GM12874 (cell line): ENCODE measurements around the gene ALS2.

Source experiments
- TF ChIP-seq, protein P1 (sequence below): IDR thresholded peaks from 2 replicates; pipeline ENCODE4 v1.5.1; 2011; ENCODE audit warnings: low read depth, mild to moderate bottlenecking, control low read depth, low read length, moderate library complexity; ENCODE audit not compliant: insufficient read depth

ALS2 gene

DNA sequence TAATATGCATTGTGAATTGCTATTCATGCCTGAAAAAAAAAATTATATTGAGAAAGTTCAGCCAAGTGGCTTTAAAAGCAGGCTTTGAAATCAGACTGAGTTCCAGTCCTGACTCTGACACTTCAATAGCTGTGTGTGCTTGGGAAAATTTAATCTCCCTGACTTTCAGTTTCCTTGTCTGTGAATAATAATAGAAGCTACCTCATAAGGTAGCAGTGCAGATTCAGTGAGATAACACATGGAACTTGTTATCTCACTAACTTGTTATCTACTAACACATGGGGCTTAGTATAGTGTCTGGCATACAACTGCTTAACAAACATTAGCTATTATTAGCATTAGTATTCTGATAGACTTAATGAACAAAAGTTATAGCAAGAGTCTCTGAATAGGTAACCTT is 14.9 kb downstream of the ALS2 start:
- TF ChIP-seq, protein P1, sequence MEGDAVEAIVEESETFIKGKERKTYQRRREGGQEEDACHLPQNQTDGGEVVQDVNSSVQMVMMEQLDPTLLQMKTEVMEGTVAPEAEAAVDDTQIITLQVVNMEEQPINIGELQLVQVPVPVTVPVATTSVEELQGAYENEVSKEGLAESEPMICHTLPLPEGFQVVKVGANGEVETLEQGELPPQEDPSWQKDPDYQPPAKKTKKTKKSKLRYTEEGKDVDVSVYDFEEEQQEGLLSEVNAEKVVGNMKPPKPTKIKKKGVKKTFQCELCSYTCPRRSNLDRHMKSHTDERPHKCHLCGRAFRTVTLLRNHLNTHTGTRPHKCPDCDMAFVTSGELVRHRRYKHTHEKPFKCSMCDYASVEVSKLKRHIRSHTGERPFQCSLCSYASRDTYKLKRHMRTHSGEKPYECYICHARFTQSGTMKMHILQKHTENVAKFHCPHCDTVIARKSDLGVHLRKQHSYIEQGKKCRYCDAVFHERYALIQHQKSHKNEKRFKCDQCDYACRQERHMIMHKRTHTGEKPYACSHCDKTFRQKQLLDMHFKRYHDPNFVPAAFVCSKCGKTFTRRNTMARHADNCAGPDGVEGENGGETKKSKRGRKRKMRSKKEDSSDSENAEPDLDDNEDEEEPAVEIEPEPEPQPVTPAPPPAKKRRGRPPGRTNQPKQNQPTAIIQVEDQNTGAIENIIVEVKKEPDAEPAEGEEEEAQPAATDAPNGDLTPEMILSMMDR = no peak

DNA sequence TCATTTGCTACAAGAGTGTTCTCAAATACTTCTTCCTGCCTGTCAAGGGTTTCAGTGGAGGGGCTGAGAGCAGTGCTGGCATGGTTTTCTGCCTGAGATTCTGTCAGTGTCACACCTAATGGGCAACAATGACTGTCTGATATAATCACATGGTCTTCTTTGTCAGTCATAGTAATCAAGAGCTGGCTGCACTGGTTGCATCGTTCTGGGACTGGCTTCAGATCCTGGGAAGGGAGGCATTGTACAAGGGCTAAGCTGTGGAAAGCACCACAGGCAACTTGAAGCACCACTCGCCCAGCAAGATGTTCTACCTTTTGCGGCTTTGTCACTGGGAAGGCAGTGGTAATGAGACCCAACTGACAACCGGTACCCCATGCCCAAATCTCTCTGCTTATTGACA is 19.6 kb downstream of the ALS2 start:
- TF ChIP-seq, protein P1 = no peak

DNA sequence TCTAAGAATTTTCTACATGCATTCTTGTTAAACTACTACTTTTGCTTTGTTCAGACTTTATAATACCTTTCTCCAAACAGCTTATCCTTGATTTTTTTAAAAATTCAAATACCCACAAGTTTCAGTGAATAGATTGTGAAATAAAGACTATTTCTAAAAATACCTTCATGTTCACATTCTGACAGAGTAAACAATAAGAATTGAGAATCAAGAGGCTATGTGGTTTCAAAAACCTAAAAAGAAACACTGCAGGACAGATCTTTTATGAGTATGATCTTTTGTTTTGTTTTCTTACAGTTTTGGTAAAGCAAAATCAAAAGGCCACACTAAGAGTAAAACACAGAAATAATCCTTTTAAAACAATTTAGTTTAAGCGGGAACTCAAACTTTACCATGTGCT is 21.2 kb downstream of the ALS2 start:
- TF ChIP-seq, protein P1 = no peak

DNA sequence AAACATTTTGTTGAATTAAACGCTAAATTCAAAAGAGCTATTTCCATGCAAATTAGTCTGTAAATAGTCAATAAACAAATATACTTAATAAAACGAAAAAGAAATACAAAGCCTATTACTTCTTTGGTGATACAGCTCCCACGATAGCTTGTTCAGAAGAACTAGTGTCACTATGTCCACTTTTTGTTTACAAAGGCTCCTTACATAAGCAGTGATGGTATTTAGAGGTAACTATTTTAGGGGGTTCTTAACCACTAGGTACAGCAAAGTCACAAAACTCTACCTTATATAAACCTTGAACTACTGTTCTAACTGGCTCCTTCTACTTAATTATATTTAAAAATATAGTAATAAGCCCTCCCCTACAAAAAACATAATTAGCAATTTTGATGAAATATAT is 21.9 kb downstream of the ALS2 start:
- TF ChIP-seq, protein P1 = no peak

DNA sequence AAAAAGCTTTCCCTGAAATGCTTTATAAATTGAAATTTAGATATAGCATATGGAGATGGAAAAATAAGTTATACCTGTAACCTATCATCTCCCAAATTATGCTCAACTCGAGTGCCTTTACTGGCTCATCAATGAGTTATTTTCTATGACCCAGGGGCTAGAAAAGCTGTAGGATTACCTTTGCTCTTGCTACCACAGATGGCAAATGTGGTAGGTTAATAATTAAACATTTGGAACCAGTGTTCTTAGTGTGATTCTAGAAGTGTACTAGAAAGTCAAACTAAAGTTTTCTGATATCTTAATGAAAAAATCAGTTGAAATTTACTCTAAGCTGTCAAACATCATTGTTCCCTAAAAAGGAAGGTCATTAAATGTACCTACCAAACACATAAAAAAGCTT is 22.5 kb downstream of the ALS2 start:
- TF ChIP-seq, protein P1 = no peak

DNA sequence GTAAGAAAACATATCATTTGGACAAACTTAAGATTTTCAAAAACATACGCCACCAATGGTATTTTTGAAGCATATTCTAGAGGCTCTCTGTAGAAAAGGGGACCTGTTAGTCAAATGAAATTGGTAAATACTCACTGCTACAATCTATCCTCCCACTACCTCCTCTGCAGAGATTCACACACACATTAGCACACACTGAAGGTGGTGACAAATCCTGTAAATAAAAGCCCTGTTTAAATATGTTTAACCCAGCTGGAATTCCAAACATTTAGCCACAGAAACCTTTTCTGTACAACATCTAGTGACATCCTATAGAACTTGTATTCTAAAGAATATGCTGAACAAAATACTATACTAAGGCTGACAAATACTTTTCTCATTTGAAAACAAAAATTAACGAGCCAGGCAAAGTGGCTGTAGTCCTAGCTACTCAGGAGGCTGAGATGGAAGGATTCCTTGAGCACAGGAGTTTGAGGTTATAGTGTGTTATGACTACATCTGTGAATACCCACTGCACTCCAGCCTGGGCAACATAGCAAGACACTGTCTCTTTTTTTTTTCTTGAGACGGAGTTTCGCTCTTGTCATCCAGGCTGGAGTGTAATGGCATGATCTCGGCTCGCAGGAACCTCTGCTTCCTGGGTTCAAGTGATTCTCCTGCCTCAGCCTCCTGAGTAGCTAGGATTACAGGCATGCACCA is 25.9 kb downstream of the ALS2 start:
- TF ChIP-seq, protein P1 = no peak

DNA sequence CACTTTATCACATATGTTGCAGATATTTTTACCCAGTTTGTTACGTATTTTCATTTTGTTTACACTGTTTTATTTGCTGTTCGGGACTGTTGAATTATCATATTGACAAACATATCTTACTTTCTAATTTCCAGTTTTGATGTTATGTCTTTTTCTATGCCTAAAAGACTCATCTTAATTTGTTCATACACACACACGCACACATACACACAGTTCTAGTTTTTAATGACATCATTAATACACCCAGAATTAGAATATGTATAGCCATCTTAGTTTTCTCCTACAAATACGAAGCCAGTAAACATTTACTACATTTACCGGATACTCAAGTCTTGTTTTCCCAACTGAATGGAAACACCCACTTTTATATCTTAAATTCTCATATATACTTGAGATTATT is 29.2 kb downstream of the ALS2 start:
- TF ChIP-seq, protein P1 = no peak
